GM12892 (cell line): ENCODE measurements around the gene SNX9.

ENCODE experiments used
- POLR2A ChIP-seq: IDR thresholded peaks from 2 replicates; pipeline ENCODE4 v1.6.1; 2011; ENCODE audit warnings: low read depth, low read length, control low read depth
- POLR2AphosphoS5 ChIP-seq: IDR thresholded peaks from 2 replicates; pipeline ENCODE4 v1.6.1; 2011; ENCODE audit warnings: low read depth, low read length, control low read depth
- TAF1 ChIP-seq: IDR thresholded peaks from 2 replicates; pipeline ENCODE4 v1.6.1; 2011; ENCODE audit warnings: low read depth, mild to moderate bottlenecking, control low read depth, low read length, borderline replicate concordance

GRCh38 chr6:157891544-157892362 is 68.7 kb downstream of the SNX9 start:
- no peak for TF ChIP-seq POLR2AphosphoS5
- no peak for TF ChIP-seq TAF1
- TF ChIP-seq POLR2A, result no peak
